ENCODE results near the gene CACNA2D1. TPM values are rescaled to one million over a fixed set of nuclear protein-coding genes. Genes with fewer than 3 reads are reported as not detected.

Gene CACNA2D1
- total RNA-seq, 1 donor from 2014 or later, result 10.3 TPM

- no peaks in the 10 kb centered on the region for H3K9me3 ChIP-seq
- H3K4me1 ChIP-seq, result no peaks in the 10 kb centered on the region
- no peak overlapping the region for H3K4me3 ChIP-seq
- ATAC-seq (no peak), DNase-seq (no peak)
- no peaks in the 10 kb centered on the region for H3K27me3 ChIP-seq
- H3K36me3 ChIP-seq, result no peaks in the 10 kb centered on the region
- intact Hi-C loops (cut with DNase I), result no loop called here
- no peak overlapping the region for H3K27ac ChIP-seq
- TF ChIP-seq CTCF (IDR thresholded peaks at IDR 0.05), result no peak
These were observed 535.4 kb downstream of the CACNA2D1 start for GRCh38 chr7:81908220-81908619.

GRCh38 chr7:81903115-81903514 is 540.5 kb downstream of the CACNA2D1 start:
- Histone ChIP-seq H3K27ac (no peak overlapping the region), H3K36me3 (no peaks in the 10 kb centered on the region), H3K4me1 (no peaks in the 10 kb centered on the region), H3K9me3 (no peaks in the 10 kb centered on the region), H3K4me3 (no peak overlapping the region), H3K27me3 (no peaks in the 10 kb centered on the region)
- DNase-seq, result no peak
- TF ChIP-seq CTCF (IDR thresholded peaks at IDR 0.05), result no peak
- no peak for ATAC-seq
- intact Hi-C loops (cut with DNase I), result no loop called here

GRCh38 chr7:81902536-81902935 is 541.0 kb downstream of the CACNA2D1 start:
- Histone ChIP-seq H3K4me1 (no peaks in the 10 kb centered on the region), H3K9me3 (no peaks in the 10 kb centered on the region), H3K4me3 (no peak overlapping the region), H3K36me3 (no peaks in the 10 kb centered on the region), H3K27me3 (no peaks in the 10 kb centered on the region), H3K27ac (no peak overlapping the region)
- intact Hi-C loops (cut with DNase I), result no loop called here
- no peak for ATAC-seq
- no peak for TF ChIP-seq CTCF (IDR thresholded peaks at IDR 0.05)
- DNase-seq, result no peak

All from upper lobe of right lung (tissue), 1 donor.